GM19025 (cell line): ENCODE data around the gene BICRAL.
"Not testable (repeated sequence)": the region's sequence is repeated elsewhere in the genome, so short reads cannot be mapped to it uniquely, and the experiment has no call there.

ENCODE experiments used
- ATAC-seq: cut with Tn5 transposase; IDR thresholded peaks from one replicate; pipeline ENCODE4 v1.9.1; 2021; ENCODE audit warnings: mild to moderate bottlenecking, low read depth, moderate library complexity; ENCODE audit not compliant: unreplicated experiment

Gene BICRAL

DNA sequence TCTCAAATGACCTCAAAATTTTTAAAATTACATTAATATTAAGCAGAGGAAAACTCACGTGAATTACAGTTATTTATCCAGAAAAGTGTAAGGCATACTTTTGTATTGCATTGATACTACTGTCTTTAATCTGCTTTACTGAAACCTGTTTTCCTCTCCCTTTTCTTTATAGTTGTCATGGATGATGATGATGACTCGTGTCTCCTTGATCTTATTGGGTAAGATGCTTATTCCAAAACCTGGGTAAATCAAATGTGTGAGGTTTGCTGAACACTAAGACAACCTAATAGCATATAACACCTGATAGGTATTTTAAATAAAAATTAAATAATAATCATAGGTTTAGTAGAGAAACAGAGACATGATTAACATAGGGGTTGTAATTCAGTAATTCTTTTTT is 40.0 kb downstream of the BICRAL start:
- no peak for ATAC-seq

GRCh38 chr6:42829561-42830092 is 47.8 kb downstream of the BICRAL start:
- no peak for ATAC-seq

- ATAC-seq = no peak
These were observed 49.4 kb downstream of the BICRAL start for GRCh38 chr6:42831237-42831636.

DNA sequence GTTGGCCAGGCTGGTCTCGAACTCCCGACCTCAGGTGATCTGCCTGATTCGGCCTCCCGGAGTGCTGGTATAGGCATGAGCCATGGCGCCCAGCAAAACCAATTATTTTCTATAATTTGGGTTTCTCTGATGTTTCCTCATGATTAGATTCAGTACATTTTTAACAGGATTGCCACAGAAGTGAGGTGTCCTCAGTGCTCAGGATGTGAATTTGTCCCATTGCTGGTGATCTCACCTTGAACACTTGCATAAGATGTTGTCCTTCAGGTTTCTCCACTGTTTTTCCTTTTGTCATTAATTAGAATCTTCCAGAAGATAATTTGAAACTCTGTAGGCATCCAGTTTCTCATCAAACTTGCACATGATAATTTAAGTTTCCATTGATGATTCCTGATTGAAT is 52.2 kb downstream of the BICRAL start:
- no peak for ATAC-seq

- no peak for ATAC-seq
These were observed 60.2 kb downstream of the BICRAL start for GRCh38 chr6:42841844-42842584.

DNA sequence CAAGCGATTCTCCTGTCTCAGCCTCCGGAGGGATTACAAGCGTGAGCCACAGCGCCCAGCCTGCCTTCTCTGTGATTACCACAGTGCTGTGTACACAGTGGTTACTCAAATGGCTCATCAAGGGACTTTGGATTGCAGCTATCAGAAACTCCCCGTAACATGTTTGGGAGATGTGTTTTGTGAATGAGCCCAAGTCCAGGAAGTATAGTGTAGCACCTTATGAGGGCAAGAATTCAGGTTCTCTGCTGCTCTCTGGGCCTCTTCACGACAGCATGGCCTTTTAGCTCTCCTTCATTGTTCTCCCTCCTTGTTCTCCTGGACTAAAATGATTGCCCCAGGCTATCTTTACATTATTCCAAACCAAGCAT is 63.5 kb downstream of the BICRAL start:
- no peak for ATAC-seq

GRCh38 chr6:42846505-42846904 is 64.7 kb downstream of the BICRAL start:
- ATAC-seq = no peak

GRCh38 chr6:42848700-42849099 is 66.8 kb downstream of the BICRAL start:
- ATAC-seq = no peak

GRCh38 chr6:42851599-42851998 is 69.7 kb downstream of the BICRAL start:
- no peak for ATAC-seq

DNA sequence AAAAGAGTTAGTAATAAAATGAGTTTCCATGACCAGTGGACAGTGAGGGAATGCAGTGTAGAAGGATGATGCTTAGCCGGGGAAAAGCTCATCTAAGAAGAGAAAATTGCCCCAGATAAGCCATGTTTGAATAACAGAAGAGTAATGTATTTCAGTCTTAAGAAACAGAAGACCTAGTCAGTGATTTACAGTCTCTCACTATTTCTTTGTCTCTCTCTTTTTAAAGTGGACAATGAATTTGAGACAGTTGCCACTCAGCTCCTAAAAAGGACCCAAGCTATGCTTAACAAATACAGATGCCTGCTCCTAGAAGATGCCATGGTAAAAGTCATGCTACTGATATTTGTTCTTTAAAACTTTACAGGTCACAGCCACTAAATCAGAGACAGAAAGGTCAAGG is 78.2 kb downstream of the BICRAL start:
- ATAC-seq = no peak

DNA sequence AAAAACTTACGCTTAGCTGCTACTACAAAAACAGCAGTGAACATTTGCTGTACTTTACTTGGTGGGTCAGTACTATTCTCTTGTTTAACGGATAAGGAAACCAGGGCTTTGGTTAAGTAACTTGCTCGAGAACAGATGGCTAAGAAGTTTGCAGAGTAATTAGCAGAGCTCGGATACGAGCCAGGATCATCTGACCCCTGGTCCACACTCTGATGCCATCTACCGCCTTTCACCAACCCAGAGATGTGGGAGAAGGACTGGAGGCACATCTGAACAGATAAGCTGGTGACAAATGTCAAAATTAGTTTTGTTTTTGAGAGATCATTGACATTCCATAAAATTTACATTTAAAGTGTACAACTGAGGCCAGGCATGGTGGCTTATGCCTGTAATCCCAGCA is 78.6 kb downstream of the BICRAL start:
- no peak for ATAC-seq

- no peak for ATAC-seq
These were observed 82.8 kb downstream of the BICRAL start for GRCh38 chr6:42864602-42865001.

DNA sequence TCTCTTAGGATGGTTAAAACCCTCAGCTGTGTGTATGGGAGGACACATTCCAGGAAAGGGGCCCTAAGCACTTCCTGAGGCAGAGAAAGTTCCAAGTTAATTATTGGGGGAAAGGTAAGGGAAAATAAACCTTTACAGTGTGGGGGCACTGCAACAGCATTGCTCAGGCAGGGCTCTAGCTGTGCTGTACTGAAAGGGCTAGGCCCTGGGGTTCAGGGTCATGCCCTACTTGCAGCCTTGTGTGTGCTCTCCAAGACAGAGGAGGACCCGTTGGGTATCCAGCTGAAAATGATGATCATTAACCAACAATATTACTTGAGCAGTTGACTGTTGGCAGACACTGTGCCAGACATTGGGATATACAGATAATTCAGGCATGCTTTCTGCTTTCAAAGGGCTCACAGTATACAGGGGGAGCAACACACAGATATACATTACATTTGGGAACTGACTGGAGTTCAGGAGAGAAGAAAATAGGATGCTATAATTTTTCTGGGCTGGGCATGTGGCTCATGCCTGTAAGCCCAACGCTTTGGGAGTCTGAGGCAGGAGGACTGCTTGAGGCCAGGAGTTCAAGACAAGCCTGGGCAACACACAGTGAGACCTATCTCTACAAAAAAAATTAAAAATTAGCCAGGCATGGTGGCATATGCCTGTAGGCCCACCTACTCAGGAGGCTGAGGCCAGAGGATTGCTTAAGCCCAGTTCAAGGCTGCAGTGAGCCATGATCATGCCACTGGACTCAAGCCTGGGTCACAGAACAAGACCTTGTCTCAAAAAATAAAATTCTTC is 88.5 kb downstream of the BICRAL start:
- ATAC-seq = no peak

DNA sequence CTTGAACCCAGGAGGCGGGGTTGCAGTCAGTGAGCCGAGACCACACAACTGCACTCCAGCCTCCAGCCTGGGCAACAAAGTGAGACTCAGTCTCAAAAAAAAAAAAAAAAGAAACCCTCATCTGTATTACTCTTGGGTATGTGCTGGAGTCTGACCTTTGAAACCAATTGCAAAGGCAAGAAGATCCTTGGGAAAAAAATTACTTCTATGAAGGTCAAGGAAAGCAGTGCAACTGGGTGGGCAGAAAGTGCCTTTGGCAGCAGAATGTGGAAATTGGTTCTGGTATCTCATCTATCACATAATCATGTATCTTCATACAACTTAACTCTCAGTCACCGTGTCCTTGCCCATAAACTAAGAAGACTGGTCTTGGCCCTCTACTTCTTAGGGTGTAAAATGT is 89.9 kb downstream of the BICRAL start:
- ATAC-seq = no peak

- no peak for ATAC-seq
These were observed 91.5 kb downstream of the BICRAL start for GRCh38 chr6:42873313-42873712.

DNA sequence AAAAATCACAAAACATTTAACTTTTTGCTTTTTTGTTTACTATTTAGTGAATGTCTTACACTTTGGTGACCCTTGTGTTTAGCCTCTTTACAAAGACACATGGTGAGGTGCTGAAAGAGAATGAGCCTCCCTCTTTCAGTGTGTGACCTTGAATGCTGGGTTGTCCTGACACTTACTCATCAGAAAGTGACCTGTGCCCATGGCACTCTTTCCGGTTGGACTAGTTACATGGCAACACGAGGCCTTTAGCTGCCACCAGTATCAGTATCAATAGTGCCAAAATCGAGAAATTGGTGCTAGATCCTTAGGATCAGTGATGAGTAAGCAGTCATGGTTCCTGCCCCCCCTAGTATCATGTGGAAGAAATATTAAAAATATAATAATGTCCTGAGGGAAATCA is 95.8 kb downstream of the BICRAL start:
- no peak for ATAC-seq

DNA sequence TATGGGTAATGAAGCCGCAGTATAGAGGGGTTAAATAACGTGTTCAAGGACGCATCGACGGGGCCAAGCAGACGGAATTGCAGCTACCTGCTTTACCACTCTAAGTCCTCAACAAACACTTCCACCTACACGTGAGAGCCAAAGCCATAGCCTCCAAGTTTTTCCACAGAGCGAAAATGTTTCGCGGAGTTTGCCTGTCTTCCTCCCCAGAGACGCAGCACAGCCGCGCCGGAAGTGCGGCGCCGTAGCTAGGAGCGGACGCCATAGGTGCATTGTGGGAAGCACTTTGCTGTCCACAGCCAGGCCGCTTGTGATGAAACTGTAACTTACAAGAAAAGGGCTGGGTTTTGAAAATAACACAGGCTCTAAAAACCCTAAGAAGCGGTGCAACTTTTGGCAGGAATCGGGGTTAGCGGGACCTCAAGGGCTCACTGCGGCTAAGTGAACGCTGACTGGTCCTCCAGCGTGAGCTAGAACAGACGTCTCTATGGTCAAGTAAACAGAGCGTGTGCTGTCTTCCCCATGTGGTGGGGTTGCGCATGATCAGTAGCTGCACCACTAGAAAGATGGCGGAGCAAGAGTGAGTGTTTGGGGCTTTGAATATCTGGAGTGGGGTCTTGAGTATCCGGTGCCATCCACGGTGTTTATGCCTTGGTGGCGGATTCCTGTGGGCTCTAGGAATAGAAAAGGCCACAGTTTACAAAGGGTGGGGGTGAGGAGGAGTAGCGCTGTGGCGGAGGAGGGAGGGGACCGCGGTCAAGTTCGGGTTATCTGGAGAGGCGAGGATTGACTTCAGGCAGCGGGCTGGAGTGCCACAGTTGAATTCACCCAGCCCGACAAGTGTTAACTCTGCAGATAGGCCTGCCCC is 97.8 kb downstream of the BICRAL start, which contains the start of gene RPL7L1:
TSS of gene RPL7L1 (plus strand) at position 245 of the 868 bp plus-strand sequence. CDS start at position 540, 295 bp downstream.
- peak; percentile 87 for ATAC-seq

- ATAC-seq = not testable (repeated sequence)
These were observed 98.5 kb downstream of the BICRAL start for GRCh38 chr6:42880240-42880817.

DNA sequence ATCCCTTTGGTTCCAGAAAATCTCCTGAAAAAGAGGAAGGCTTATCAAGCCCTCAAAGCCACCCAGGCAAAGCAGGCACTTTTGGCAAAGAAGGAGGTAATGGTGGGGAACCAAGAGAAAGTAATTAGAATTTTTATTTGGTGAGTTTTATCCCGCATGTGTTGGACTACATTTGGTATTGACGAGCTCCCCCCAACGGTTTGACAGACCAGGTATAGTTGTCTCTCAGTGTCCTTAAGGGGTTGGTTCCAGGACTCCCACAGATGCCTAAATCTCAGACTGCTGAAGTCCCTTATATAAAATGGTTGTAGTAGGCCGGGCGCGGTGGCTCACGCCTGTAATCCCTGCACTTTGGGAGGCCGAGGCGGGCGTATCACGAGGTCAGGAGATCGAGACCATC is 99.0 kb downstream of the BICRAL start:
- not testable (repeated sequence) for ATAC-seq

GRCh38 chr6:42885702-42886101 is 103.8 kb downstream of the BICRAL start:
- ATAC-seq = no peak
